Measurements from ENCODE around the gene STOX2. TPM values are rescaled to one million over a fixed set of nuclear protein-coding genes. Genes with fewer than 3 reads are reported as not detected.

STOX2 gene
- total and polyA plus RNA-seq, 2 of the 13 experiments (the other 11 are each of a cell fraction or from before 2014, with no cell fraction given), result 0.01 to 0.15 TPM

GRCh38 chr4:184019076-184019475 lies 114.0 kb downstream of the STOX2 start (continued):
- no peak for TF ChIP-seq STAT5B (CRISPR knock-in tag; IDR thresholded peaks at IDR 0.05)
- no peak for TF ChIP-seq ZFY (CRISPR knock-in tag; IDR thresholded peaks at IDR 0.05)
- TF ChIP-seq PRMT3 (CRISPR knock-in tag; IDR thresholded peaks at IDR 0.05; ENCODE audit: borderline replicate concordance, low read depth), result no peak
- no peak for TF ChIP-seq ISX (CRISPR knock-in tag; conservative IDR thresholded peaks at IDR 0.05)
- TF ChIP-seq SOX6 (IDR thresholded peaks at IDR 0.05), result no peak
- TF ChIP-seq SOX6 (CRISPR knock-in tag; IDR thresholded peaks at IDR 0.05), result no peak
- TF ChIP-seq NCOA1 (CRISPR knock-in tag; IDR thresholded peaks at IDR 0.05), result no peak
- TF ChIP-seq RFX1 (IDR thresholded peaks at IDR 0.05), result no peak
- no peak for TF ChIP-seq GATAD2A (CRISPR knock-in tag; IDR thresholded peaks at IDR 0.05)
- no peak for TF ChIP-seq CEBPG (CRISPR knock-in tag; IDR thresholded peaks at IDR 0.05)
- no peak for TF ChIP-seq THYN1 (CRISPR knock-in tag; IDR thresholded peaks at IDR 0.05; ENCODE audit: borderline replicate concordance, low read depth)
- no peak for TF ChIP-seq ZNF512 (CRISPR knock-in tag; IDR thresholded peaks at IDR 0.05)
- no peak for TF ChIP-seq ZNF580 (CRISPR knock-in tag; IDR thresholded peaks at IDR 0.05; ENCODE audit: borderline replicate concordance, low read depth)
- TF ChIP-seq ZNF367 (CRISPR knock-in tag; IDR thresholded peaks at IDR 0.05; ENCODE audit: borderline replicate concordance), result no peak
